GM21367 (cell line): ENCODE data around the gene CLDN14.

Source experiments
- ATAC-seq: cut with Tn5 transposase; IDR thresholded peaks from one replicate; pipeline ENCODE4 v1.9.1; 2021; ENCODE audit not compliant: unreplicated experiment

CLDN14 gene

GRCh38 chr21:36473203-36473602, 6.7 kb downstream of the CLDN14 start:
- no peak for ATAC-seq

- ATAC-seq, result no peak
These were observed 7.5 kb downstream of the CLDN14 start for GRCh38 chr21:36472377-36472776.

GRCh38 chr21:36471254-36471723, 8.6 kb downstream of the CLDN14 start:
- peak; percentile 63 for ATAC-seq

GRCh38 chr21:36470294-36470693, 9.6 kb downstream of the CLDN14 start:
- ATAC-seq, result no peak

- ATAC-seq, result no peak
These were observed 13.8 kb downstream of the CLDN14 start for GRCh38 chr21:36466061-36466511.

- no peak for ATAC-seq
These were observed 14.4 kb downstream of the CLDN14 start for GRCh38 chr21:36465478-36465877.

- ATAC-seq, result no peak
These were observed 15.3 kb downstream of the CLDN14 start for GRCh38 chr21:36464590-36464989.

- ATAC-seq, result no peak
These were observed 15.9 kb downstream of the CLDN14 start for GRCh38 chr21:36463991-36464390.

GRCh38 chr21:36463204-36463603, 16.7 kb downstream of the CLDN14 start:
- no peak for ATAC-seq

GRCh38 chr21:36461918-36462486, 17.9 kb downstream of the CLDN14 start:
- no peak for ATAC-seq

- ATAC-seq, result no peak
These were observed 18.5 kb downstream of the CLDN14 start for GRCh38 chr21:36461277-36461917.

GRCh38 chr21:36460866-36461265, 19.1 kb downstream of the CLDN14 start:
- ATAC-seq, result no peak

GRCh38 chr21:36459098-36459497, 20.8 kb downstream of the CLDN14 start:
- ATAC-seq, result no peak

GRCh38 chr21:36456729-36457414, 23.1 kb downstream of the CLDN14 start:
- no peak for ATAC-seq

GRCh38 chr21:36454706-36455105, 25.2 kb downstream of the CLDN14 start:
- no peak for ATAC-seq

GRCh38 chr21:36454093-36454531, 25.8 kb downstream of the CLDN14 start:
- ATAC-seq, result no peak

GRCh38 chr21:36452281-36452825, 27.6 kb downstream of the CLDN14 start:
- no peak for ATAC-seq

GRCh38 chr21:36451506-36451905, 28.4 kb downstream of the CLDN14 start:
- ATAC-seq, result no peak

- ATAC-seq, result no peak
These were observed 29.4 kb downstream of the CLDN14 start for GRCh38 chr21:36450511-36450910.

GRCh38 chr21:36446301-36446700, 33.6 kb downstream of the CLDN14 start:
- no peak for ATAC-seq

GRCh38 chr21:36441715-36442114, 38.2 kb downstream of the CLDN14 start:
- no peak for ATAC-seq

GRCh38 chr21:36437745-36438128, 42.2 kb downstream of the CLDN14 start:
- ATAC-seq, result no peak
